ENCODE results near the gene CILP2. TPM values are rescaled to one million over a fixed set of nuclear protein-coding genes. Genes with fewer than 3 reads are reported as not detected.
A peak's percentile ranks its signal among the peaks of the same experiment; 100 is the strongest.

The CILP2 gene
- polyA plus RNA-seq, 1 experiment = 0.77 TPM

DNA sequence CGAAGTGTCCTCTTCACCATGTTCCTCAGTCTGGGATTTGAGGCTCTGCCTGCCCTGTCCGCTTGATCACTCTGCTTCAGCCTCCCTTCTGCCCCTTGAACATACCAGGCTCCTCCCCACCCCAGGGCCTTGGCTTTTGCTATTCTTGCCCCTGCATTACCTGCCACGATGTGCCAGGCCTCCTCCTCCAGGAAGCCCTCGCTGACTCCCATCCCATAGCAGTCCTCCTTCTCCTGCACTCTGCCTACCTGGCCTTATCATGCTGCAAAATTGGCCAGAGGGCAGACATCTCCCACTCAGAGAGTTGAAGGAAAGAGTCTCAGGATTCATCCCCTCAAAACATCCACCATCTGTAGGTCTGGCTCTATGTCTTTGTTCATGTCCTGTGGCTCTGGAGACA is 7.2 kb upstream of the CILP2 start:
- ChIA-PET POLR2A (no interaction called here), CTCF (interaction anchor here (0.8 to 7.4 kb wide), 3 partner anchors 22 to 114 kb away, joined by 3 to 103 read pairs (median 83); partner anchors contain the start of gene GMIP)
- Histone ChIP-seq H3K27me3 (ENCODE audit: control insufficient read depth, insufficient read depth, low read length) (no peaks in the 10 kb centered on the region), H3K4me3 (ENCODE audit: low read depth, low read length) (no peak overlapping the region), H3K36me3 (ENCODE audit: control insufficient read depth, insufficient read depth, low read length) (peaks cover 11% of the 10 kb centered on the region)
- no peak for DNase-seq (ENCODE audit: low read depth)
- TF ChIP-seq CTCF (IDR thresholded peaks at IDR 0.05; ENCODE audit: insufficient read depth, low read depth, low read length) = no peak

DNA sequence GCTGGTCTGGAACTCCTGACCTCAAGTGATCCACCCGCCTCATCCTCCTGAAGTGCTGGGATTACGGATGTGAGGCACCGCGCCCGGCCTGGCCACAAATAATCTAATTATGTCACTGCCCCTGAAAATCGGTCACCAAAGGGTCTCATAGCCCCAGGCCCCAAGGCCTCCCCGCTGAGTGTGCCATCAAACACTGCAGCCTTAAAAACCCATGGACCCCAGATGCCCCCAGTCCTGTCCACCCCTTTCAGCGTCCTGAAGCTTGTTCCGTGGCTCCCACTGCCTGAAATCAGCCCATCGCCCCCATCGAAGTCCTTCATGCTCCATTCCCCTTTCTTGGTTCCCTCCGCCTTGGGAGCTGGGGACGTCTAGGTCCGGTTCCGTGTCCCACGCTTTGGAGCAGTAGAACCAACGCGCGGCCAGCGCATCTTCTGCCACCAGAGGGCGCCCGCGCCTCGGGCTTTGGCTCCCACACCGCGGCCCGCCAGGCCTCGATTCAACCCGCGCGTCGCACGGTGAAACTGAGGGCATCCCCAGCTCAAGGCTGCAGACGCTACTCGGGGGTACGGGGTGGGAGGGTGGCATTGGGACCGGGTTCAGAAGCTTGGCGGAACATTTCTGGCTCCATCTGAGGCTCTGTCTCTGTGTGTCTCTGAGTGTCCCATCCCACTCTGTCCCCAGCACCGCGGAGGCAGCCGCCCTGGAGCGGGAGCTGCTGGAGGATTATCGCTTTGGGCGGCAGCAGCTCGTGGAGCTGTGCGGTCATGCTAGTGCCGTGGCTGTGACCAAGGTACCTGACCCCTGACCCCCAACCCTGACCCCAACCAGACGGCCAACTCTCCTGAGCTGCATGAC is 5.9 kb upstream of the CILP2 start:
- no peak for DNase-seq (ENCODE audit: low read depth)
- H3K4me3 ChIP-seq (ENCODE audit: low read depth, low read length) = no peak overlapping the region
- peak; percentile 98 for TF ChIP-seq CTCF (IDR thresholded peaks at IDR 0.05; ENCODE audit: insufficient read depth, low read depth, low read length)
- ChIA-PET POLR2A (no interaction called here), CTCF (interaction anchor here (0.6 to 7.4 kb wide), 34 partner anchors 9 to 428 kb away, joined by 3 to 103 read pairs (median 5); partner anchors contain the start of genes GMIP, LPAR2, NDUFA13 and TSSK6)
- peaks cover 10% of the 10 kb centered on the region for H3K36me3 ChIP-seq (ENCODE audit: control insufficient read depth, insufficient read depth, low read length)
- no peaks in the 10 kb centered on the region for H3K27me3 ChIP-seq (ENCODE audit: control insufficient read depth, insufficient read depth, low read length)

GRCh38 chr19:19532806-19533701 is 5.0 kb upstream of the CILP2 start:
- ChIA-PET POLR2A (no interaction called here), CTCF (interaction anchor here (0.6 to 7.4 kb wide), 28 partner anchors 8 to 427 kb away, joined by 3 to 103 read pairs (median 5); partner anchors contain the start of genes GMIP, LPAR2, NDUFA13 and TSSK6)
- H3K4me3 ChIP-seq (ENCODE audit: low read depth, low read length) = no peak overlapping the region
- H3K27me3 ChIP-seq (ENCODE audit: control insufficient read depth, insufficient read depth, low read length) = no peaks in the 10 kb centered on the region; the same call in 1 of the 2 replicates
- peaks cover 4% of the 10 kb centered on the region for H3K36me3 ChIP-seq (ENCODE audit: control insufficient read depth, insufficient read depth, low read length)
- no peak for DNase-seq (ENCODE audit: low read depth)
- no peak for TF ChIP-seq CTCF (IDR thresholded peaks at IDR 0.05; ENCODE audit: insufficient read depth, low read depth, low read length)

DNA sequence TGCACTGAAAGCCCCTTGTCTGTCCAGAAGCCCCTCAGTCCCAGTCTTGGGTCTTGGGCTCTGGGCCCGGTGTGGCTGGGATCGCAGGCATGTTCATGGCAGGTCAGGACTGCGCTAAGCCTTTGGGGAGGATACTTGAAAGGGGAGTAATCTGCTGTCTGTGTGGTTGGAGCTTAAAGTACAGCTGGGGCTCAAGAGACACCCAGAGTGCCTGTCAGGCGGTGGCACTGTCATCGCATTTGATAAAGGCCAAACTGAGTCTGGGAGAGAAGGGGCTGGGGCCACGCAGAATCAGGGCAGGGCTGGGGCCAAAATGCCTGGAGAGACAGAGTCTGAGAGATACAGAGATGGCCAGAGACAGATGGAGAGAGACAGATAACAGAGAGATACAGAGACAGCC is 4.2 kb upstream of the CILP2 start:
- Histone ChIP-seq H3K27me3 (ENCODE audit: control insufficient read depth, insufficient read depth, low read length) (peaks cover 1% of the 10 kb centered on the region), H3K36me3 (ENCODE audit: control insufficient read depth, insufficient read depth, low read length) (peaks cover 2% of the 10 kb centered on the region; the same call in 1 of the 2 replicates), H3K4me3 (ENCODE audit: low read depth, low read length) (no peak overlapping the region)
- ChIA-PET POLR2A (no interaction called here), CTCF (interaction anchor here (1.9 to 7.4 kb wide), 2 partner anchors 19 to 120 kb away, joined by 5 to 103 read pairs; no protein-coding TSS in a partner anchor)
- TF ChIP-seq CTCF (IDR thresholded peaks at IDR 0.05; ENCODE audit: insufficient read depth, low read depth, low read length) = no peak
- DNase-seq (ENCODE audit: low read depth) = no peak

Measured in BJ (cell line).